ENCODE data around the gene FNTB. TPM values are rescaled to one million over a fixed set of nuclear protein-coding genes. Genes with fewer than 3 reads are reported as not detected.

FNTB gene
- total RNA-seq, 4 donors from 2014 or later: 8.3 to 14.5 (median 11.5) TPM

DNA sequence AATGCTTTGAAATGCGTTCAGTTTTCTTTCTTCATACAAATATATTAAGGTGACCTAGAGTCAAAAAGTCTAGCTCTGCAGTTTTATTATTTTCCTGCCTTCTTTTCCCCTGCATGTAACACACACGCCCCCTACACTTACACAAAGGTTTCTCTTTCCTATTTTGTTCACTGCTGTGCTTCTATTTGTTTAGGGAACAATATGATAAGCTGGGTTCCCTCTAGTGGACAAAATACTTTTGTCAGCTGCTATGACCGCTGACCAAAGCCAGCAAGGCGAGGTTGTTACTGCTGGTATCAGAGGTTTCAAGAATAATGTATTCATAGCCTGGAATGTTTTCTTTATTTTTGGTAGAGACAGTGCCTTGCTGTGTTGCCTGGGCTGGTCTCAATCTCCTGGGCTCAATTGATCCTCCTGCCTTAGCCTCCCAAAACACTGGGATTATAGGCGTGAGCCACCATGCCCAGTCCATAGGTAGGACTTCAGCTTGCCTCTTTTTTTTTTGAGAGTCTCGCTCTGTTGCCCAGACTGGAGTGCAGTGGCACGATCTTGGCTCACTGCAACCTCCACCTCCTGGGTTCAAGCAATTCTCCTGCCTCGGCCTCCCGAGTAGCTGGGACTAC lies 33.4 kb downstream of the FNTB start:
- TF ChIP-seq, protein P1, sequence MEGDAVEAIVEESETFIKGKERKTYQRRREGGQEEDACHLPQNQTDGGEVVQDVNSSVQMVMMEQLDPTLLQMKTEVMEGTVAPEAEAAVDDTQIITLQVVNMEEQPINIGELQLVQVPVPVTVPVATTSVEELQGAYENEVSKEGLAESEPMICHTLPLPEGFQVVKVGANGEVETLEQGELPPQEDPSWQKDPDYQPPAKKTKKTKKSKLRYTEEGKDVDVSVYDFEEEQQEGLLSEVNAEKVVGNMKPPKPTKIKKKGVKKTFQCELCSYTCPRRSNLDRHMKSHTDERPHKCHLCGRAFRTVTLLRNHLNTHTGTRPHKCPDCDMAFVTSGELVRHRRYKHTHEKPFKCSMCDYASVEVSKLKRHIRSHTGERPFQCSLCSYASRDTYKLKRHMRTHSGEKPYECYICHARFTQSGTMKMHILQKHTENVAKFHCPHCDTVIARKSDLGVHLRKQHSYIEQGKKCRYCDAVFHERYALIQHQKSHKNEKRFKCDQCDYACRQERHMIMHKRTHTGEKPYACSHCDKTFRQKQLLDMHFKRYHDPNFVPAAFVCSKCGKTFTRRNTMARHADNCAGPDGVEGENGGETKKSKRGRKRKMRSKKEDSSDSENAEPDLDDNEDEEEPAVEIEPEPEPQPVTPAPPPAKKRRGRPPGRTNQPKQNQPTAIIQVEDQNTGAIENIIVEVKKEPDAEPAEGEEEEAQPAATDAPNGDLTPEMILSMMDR (IDR thresholded peaks at IDR 0.05; ENCODE audit: low read depth): no peak

DNA sequence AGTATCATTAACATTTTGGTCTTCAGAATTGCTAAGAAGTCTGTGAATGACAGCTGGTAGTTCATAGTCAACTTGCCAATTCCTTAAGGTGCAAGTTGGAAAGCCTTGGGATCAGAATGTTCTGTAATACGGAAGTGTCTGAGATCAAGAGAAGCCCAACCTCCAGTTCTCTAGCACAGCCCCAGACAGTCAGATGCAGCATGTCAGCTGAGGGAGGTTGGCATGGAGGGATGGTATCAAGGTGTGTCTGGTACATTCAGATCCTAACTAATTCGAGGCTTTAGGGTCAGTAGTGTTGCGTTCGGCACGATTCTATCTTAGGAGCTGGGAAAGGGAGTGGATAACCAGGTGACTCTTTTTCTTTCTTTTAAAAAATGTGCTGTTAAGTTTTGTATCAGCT lies 38.3 kb downstream of the FNTB start:
- TF ChIP-seq, protein P1 (IDR thresholded peaks at IDR 0.05; ENCODE audit: low read depth): no peak

DNA sequence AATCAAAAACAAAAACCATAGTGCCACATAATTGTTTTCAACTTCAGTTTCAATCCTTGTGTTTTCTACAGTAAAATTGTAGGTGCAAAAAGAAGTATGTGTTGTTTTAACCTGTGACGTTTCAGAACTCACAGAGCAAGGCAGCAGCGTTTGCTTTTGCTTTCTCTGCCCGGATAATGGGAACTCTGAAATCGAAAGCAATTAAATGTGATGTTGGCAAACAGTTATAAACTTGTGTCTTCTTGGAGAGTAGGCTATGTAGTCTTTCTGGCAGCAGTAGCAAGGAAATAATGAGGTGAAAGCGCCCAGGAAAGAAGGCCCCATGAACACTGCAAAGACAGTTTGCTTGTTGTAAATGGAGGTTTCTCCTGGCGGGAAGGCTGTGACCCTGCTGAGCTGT lies 39.1 kb downstream of the FNTB start:
- TF ChIP-seq, protein P1 (IDR thresholded peaks at IDR 0.05; ENCODE audit: low read depth): no peak

DNA sequence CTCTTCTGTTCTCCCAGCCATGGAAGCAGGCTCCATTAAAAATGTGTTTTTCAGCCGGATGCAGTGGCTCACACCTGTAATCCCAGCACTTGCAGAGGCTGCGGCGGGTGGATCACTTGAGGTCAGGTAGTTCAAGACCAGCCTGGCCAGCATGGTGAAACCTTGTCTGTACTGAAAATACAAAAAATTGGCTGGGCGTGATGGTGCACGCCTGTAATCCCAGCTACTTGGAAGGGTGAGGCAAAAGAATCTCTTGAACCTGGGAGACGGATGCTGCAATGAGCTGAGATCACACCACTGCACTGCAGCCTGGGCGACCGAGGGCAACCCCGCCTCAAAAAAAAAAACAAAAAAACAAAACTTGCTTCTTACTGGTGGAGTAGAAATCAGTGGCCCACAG lies 39.8 kb downstream of the FNTB start:
- TF ChIP-seq, protein P1 (IDR thresholded peaks at IDR 0.05; ENCODE audit: low read depth): no peak

DNA sequence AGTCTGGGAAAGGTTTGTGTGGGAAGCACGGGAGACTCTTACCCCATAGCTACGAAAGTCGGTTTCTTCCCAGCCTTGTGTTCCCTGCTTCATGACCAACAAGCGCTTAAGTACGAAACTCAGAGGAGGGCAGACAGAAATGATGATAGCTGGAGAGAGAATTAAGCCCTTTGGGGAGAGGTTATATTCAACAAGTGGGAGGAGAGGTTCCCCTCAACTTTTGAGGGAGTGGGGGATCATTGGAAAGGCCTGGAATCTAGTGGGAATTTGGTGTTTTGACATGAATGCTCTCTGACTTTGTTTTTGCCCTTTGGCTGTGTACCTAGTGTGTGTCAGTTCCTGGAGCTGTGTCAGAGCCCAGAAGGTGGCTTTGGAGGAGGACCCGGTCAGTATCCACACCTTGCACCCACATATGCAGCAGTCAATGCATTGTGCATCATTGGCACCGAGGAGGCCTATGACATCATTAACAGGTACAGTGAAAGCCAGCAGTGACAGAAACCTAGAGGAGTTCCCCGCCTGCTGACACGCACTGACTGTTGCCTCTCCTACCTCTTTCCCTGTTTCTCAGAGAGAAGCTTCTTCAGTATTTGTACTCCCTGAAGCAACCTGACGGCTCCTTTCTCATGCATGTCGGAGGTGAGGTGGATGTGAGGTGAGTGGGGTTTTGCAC lies 40.6 kb downstream of the FNTB start:
- TF ChIP-seq, protein P1 (IDR thresholded peaks at IDR 0.05; ENCODE audit: low read depth): no peak

DNA sequence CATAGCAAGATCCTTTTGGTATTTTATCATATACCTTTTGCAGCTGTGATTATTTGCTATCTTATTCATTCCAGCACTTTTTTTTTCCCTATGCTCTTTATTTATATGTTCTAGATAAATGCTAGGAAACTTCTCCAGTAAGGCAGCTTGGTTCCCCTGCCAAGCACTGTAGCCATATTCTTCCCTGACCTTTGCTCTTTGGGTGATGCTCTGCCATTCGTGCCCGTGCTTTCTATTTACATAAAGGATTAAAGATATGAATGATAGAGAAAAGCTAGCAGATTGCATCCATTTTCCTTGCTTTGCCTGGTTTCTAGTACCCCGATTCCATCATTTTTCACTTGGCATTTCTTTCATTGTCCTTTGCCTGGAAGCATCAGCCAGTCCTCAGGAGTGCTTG lies 42.2 kb downstream of the FNTB start:
- TF ChIP-seq, protein P1 (IDR thresholded peaks at IDR 0.05; ENCODE audit: low read depth): no peak

DNA sequence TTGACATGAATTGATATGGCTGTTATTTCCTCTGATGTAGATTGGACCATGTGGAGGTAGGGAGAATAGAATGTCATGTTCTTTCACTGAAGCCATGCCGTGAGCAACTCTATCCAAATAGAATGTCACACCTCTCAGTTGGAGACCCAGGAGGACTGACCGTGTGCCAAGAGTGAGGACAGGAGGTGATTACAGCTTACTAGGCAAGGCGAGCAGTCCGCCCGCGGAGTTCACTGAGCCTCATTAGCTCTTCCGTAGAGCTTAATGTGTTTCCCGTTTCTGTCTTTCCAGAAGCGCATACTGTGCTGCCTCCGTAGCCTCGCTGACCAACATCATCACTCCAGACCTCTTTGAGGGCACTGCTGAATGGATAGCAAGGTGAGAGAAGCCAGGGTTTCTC lies 45.6 kb downstream of the FNTB start:
- TF ChIP-seq, protein P1 (IDR thresholded peaks at IDR 0.05; ENCODE audit: low read depth): no peak
